Fibroblast of the conjunctiva (primary cell): ENCODE measurements around the gene ERP27.

Source experiments
- DNase-seq: peaks from one replicate; pipeline ENCODE4 v3.0.0-alpha.2; 2010; ENCODE audit warnings: low read depth

ERP27 gene

DNA sequence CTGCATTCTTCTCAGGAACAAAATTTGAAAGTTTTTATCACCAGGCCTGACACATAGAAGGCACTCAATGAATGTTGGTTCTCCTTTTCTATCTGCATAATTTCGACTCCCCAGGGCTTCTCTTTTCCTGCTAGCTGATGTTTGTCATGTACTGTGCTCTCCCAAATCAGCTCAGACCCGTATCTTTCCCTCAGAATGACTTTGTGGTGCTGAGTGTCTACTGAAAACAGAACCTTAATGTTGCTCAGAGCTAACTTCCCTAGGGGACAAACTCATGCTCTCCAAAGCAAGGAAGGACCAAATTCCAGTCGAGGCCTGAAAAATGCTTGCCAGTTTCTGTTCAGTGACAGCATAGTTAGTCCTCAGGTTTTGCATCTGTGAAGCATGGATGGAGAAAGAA is 21.1 kb upstream of the ERP27 start:
- DNase-seq, result no peak

DNA sequence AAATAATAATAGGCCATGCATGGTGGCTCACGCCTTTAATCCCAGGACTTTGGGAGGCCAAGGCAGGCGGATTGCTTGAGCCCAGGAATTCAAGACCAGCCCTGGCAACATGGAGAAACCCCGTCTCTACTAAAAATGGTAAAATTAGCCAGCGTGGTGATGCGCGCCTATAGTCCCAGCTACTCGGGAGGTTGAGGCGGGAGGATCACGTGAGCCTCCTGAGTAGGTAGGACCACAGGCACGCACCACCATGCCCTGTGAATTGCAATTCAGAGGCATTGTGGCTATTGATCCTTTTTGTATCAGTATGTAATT is 20.7 kb upstream of the ERP27 start:
- no peak for DNase-seq

DNA sequence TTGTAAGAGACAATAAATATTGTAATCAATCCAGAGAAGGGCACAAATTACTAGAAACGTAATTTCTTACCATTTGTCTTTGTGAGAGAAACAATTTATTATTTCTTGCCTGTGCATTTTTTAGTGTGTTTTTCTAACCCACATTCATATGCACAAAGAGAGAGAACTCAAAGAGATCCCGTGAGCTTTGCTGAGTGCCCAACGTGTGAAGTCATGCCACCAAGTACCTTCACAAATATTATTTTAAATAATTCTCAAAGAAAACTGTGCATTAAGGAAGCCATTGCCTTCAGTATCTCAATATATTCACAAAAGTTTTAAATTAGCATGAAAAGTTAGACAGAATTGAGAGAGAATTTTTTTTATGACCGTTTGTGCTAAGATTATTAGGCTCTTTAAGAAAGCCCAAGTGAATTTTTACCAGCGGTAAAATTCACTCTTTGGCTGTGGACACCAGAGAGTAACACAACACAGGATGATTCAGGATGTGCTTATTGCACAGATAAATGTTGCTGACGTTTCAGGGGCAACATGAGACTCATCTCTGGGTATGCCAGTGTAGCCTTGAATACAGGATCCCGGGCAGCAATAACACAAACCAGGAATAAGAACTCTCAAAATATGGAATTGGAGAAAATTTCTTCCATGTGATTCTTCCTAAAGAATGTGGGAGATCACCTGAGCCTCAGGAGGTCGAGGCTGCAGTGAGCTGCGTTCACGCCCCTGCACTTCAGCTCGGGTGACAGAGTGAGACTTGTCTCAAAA is 20.2 kb upstream of the ERP27 start:
- DNase-seq, result no peak

DNA sequence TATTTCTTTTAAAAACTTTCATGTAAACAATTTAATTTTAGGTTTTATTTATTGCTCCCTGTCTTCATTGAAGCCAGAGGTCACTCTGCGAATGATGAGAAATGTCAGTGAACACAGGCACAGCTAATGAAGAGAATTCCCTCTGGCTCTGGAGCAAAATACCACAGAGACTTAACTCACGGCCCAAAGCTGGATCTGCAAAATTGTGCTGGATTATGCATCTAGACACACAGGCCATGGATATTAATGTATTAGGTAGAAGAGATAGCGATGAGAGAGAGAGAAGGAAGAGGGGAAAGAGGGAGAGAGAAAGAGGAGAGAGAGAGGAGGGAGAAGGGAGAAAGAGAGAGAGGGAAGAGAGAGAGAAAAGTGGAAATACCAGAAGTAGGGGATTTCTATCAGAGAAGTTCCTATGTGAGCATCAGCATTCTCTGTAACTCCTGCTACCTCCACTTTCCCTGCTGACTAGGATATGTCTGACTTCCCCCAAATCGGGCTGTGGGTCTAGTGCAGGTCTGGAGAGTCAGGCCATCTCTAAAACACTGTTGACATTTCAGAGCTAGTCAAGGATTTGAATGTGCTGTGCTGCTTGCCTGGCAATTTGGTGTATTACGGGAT is 19.3 kb upstream of the ERP27 start:
- DNase-seq, result no peak

DNA sequence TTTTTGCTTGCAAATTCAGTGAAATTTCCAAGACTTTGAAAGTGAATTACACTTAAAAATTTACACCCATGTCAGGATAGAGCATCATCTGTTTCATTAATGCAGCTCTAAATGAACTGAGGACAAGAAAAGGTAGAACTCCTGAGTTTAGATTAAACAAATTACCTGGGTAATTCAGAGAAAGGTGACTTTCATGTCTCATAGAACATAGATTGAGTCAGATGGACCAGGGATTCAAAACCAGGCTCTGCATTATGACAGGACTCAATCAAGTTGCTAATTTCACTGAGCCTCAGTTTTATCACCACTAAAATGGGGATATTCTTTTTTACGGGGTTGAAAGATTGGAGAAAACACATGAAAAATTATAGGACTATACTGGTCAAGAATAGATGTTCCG is 18.6 kb upstream of the ERP27 start:
- DNase-seq, result no peak

DNA sequence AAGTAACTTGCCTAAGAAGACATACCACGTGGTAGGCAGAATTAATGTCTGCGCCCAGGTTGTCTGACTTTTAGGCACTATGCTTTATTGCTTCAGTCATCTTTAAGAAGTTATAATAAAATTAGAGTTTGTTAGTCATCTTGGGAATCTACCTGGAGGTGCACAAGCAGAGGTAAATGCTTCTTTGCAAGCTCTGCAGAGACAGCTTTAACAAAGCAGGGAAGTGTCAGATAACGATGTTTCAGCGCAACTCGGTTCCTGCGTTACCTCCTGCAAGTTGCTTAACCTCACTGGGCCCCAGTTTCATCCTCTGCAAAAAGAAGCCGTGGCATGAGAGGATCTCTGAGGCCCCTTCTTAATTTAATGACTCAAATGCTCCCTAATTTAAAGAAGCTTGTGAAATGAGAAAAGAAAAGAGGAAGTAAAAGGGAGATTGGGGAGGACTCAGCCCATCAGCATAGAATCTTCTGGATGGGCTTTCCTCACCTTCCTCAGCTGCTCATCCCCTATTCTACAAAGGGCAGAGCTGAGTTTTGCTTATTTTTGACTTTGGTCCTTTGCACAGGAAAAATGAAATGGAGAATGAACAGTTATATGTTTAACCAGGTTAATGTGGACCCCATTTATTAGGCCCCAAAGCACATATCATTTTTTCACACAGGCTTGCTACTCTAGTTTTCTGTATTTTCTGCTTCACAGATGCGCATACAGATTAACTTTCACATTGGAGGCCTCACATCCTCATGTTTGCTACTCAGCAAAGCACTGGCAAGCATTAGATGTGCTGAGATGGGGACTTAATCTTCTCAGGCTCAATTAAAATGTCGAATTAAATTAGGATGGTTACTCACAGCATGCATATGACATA is 17.9 kb upstream of the ERP27 start:
- DNase-seq, result no peak

DNA sequence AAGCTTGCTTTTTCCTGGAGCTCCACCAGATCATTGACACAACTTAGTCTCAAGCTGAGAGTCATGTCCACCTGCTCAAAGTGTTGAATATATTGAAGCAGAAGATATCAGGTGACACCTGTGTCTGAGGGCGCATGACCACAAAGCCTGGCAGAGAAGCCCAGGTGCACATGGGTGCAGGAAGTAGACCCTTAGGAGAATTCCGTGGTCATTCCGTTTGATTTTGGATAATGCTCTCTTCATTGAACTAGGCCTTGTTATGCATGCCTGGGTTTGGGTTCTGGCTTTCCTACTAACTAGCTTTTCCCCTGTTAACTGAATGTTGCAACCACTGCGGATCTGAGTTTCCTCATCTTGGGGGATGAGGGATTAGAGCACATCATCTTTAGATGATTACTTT is 15.9 kb upstream of the ERP27 start:
- no peak for DNase-seq

DNA sequence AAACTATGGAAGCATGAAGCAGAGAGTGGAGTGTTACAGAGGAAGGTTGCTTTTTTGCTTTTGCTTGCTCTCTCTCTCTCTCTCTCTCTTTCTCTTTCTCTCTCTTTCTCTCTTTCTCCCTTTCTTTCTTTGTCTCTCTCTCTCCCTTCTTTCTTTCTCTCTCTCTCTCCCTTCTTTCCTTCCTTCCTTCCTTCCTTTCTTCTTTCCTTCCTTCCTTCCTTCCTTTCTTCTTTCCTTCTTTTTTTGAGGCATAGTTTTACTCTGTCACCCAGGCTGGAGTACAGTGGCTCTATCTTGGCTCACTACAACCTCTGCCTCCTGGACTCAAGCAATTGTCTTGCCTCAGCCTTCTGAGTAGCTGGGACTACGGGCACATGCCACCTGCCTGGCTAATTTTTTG is 15.4 kb upstream of the ERP27 start:
- DNase-seq, result no peak

DNA sequence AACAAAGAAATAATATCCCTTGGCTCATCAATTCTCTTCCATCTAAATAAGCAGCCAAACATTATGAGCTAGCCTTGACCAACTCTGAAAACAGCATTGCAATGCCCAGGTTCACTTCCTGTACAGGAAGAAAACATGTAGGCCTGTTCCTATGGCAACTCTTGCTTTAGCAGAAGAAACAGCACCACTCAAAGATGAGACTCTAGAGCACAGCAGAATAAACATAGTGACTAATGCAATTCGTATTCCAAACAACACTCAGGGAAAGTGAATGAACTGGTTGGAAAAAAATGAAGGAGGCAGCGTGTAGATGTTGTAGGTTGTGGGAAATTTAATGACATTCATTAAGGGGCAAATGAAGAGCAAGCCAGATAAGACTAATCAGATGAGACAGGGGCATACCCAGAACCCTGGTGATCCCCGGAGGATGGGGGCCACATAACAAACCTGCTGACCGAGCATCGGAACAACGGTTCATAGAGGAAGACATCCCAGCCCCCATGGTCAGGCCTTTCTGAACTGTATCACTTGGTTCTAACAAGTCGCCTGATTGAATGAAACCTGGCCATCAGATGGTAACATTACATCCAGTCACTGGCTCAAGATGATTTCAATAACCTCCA is 14.1 kb upstream of the ERP27 start:
- DNase-seq, result peak; percentile 84

DNA sequence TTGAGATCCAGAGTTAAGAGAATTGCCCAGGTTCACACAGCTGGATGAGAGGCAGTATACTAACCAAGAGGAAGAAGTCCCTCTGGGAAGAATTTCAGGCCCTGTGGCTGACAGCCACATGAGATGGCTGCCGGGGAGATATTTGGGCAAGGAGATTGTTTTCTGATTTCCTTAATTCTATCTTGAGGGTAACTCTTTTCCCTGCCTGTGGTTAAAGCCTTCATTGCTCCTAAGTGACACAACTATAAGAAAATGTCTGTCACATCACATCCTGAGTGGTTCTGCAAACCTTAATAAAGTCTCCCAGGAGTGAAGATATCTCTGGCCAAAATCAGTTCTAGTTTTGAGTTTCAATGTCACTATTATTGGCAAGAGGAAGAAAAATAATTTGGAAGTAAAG is 13.5 kb upstream of the ERP27 start:
- no peak for DNase-seq

DNA sequence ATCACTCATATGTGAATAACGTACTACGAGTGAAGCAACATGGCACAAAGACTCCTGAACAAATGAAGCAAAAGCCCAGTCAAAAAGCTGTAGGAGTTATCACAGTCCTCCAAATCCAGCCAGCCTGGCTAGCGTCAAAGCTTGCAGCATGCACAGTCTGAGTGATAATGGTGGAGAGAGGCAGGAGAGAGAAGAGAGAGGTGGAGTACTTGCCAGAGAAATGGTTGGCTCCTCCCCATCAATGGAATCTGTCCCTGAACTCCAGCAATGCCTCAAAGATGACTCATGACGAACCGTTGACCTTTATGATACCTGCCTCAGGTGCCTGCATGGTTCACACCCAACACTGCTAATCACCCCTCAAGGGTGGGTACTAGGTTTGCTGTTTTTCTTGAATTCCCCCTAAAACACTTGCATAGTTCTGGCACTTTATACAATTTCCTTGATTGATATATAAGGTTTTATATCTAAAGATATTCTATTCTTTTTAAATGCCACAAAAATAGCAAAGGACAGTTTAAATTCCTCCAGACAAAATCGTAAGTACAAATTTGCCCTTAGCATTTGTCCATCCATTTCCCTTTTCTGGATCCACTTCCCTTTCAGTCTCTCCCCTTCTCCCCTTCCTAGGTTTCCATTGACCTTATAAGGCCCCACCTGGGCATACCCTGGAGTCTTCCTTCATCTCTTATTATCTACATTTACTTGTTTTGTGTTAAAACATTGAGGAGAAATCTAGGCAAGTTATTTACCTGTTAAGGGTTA is 12.8 kb upstream of the ERP27 start:
- no peak for DNase-seq

DNA sequence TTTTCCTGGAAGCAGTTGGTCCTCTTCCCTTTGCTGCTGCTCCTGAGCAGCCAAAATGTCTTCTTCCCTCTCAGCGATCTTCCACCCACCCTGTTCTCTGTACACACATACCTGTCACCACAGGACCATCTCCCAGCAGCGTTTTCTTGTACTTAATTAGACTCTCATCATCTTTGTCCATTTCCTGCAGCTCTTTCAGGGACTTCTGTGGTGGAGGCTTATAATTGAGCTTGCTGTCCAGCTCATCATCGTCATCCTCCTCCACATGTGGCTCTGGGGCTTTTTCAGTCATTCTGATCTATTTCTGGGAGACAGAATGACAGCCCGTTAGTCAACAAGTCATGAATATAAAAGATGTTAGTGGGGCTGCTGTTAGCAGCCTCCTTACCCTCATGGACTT is 12.1 kb upstream of the ERP27 start:
- no peak for DNase-seq

DNA sequence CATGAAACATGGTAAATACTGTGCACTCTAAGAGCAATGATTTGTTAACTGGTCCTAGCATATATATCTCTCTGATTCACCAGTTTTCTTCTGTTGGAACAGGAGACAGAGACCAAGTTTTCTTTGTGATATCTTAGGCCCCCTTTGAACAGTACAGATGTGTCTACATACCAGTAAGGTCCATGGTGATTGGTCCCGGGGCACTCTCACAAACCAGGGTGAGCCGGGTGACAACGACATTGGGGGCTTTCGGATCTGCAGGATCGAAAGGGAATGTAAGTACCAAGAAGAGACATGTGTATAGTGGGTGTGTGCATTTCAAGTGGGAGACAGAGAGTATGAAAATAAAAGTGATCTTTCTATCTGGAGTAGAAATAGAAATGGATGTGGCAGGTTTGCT is 11.3 kb upstream of the ERP27 start:
- DNase-seq, result no peak

DNA sequence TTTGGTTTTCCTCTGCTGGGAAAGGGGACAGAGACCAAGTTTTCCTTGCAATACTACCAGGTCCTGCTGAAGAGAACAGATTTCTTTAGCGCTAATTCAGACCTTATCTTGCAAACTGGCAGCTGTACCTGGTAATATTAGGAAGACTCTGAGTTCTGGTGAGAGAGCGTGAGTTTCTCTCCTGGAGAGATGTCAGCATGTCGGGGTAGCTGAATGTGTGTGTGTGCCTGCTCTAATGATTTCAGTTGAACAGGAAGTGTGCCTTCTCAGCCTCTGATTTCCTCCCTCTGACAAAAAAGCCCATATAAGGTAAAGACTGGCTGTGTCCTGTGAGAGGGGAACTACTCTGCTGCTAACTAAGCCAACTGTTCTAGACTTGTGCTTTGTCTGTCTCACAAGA is 10.3 kb upstream of the ERP27 start:
- DNase-seq, result peak; percentile 33

DNA sequence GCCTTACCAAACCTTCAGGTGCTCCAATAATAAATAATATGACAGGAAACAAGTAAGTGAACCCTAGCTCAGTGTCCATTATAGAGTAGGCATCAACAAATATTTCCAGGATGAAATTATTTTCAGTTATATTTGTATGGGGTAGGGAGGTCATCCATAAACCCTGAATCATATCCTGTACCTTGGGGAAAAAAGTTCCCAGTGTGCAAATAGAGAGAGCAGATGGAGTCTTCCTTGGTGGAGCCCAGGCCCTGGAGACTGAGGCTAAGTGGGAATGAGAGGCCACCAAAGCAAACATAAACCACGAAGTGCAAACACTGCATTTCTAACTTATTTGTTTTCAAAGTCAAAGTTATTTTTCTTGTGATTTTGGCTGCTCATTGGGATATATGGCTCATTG is 8.5 kb upstream of the ERP27 start:
- no peak for DNase-seq

DNA sequence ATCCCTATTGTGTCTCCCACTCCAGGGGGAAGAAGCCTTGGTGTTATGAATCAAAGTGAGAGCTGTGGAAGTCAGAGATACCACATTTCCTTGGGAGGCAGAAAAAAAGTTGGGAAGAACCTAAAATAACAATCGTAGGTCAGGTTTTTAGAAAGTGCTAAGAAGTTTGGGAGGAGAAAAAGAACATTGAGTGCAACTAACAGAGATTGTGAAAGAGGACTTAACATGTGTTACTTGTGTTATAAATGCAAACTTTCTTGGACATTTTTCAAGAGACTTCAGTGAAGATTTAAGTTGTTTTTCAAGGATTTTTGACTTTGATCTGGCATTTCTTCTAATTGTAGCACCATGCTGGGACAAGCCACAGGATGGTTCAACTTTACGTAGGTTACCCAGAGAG is 7.8 kb upstream of the ERP27 start:
- DNase-seq, result peak; percentile 30

DNA sequence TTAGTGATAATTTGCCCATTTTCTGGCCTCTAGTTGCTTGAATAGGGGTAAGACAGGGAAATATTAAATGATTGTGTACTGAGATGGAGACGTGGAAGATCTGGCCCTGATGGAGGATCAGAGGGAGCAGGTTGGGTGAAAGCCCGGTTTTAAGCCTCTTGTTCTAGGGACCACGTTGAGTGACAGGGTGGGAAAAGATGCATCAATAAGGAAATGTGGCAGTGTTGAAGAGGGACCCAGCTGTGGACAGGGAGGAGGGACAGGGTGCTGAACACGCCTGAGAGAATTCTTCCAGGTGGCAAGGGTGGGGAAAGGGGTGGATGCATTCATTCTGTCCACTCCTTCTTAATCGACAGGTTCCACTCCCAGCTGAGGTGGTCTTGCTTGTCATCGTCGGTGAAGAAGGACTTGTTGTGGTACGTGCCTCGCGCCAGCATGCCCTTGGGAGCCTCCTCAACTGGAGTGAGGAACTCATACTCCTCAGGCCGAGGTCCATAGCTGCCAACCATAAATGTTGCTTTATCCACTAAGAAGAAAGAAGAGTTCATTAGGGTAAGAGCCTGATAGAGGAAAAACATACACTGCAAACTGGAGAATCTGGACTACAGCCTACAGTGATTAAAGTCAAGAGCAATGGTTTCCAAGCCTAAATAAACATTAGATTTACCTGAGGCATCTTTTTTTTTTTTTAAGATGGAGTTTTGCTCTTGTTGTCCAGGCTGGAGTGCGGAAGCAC is 4.0 kb upstream of the ERP27 start:
- DNase-seq, result no peak

DNA sequence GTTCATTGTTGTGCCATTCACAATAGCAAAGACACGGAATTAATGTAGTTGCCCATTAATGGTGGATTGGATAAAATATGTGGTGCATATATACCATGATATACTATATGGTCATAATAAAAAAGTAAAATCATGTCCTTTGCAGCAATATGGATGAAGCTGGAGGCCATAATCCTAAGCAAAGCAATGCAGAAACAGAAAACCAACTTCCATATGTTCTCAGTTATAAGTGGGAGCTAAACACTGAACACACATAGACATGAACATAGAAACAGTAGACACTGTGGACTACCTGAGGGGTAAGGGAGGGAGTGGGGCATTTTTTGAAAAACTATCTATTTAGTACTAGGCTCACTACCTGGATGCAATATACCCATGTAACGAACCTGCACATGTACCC is 3.0 kb upstream of the ERP27 start:
- no peak for DNase-seq

DNA sequence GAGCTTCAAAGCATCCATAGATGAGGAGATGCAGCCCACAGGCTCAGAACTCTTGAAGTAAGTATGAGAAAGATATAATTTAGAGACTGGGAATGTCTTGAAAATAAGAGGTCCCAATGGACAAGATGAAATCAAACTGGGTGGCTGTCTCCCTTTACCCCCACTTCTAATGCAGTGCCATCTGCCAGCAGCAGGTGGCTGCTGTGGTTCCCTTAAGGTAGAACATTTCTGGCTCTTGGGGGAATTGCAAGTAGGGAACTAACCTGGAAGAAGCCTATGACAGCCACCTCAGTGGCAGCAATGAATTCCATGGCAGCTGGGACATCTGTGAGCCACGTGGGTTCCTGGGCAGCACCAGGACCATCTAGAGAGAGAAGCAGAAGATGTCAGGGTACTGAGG is 648 bp downstream of the ERP27 start:
- no peak for DNase-seq

DNA sequence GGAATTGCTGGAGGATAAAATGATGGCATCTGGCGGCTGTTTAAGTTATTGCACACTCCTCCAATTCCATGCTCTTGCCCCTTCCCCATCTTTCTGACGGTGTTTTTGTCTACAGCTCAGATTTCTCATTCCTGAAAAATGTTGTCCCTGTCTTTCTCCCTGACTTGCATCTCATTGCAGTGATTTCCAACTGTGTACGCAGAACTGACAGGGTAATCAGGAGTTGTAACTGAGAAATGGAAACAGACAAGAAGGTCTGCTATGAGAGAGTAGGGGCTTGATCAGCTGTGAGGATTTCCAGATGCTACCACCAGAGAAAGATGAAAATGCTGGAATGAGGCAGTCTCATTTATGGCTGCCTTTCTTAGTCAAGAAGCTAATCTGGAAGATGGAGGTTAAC is 1.3 kb downstream of the ERP27 start:
- no peak for DNase-seq

DNA sequence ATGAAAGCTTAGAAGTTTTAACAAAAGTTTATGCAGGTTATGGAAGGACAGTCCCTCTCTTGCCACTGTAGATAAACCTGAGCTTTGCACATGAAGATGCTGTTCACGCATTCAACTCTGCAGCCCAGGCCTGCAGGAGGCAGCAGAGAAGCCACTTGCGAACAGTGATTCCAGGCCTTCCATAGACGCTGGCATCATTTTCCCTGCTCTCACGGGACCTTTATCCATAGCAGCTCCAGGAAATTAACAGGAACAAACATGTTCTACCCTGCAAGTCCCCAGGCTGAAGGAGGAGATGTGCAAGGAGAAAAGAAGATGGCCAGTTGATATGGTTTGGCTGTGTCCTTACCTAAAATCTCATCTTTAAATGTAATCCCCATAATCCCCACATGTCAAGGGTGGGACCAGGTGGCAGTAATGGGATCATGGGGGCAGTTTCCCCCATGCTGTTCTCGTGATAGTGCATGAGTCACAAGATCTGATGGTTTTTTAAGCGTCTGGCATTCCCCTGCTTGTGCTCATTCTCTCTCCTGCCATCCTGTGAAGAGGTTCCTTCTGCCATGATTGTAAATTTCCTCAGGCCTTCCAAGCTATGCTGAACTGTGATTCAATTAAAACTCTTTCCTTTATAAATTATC is 2.0 kb downstream of the ERP27 start:
- DNase-seq, result no peak
